B cell (primary cell): ENCODE results near the gene SYNE4.

Source experiments
- EZH2 ChIP-seq: IDR thresholded peaks from 2 replicates; pipeline ENCODE4 v1.6.1; 2012; ENCODE audit warnings: borderline replicate concordance, low read depth, mild to moderate bottlenecking, moderate library complexity, low read length; ENCODE audit not compliant: insufficient read depth, poor library complexity, severe bottlenecking
- TF ChIP-seq, protein P1 (sequence below): fragments of 200-600 bp; IDR thresholded peaks from one replicate; pipeline ENCODE4 v1.8.0; 2022; ENCODE audit warnings: antibody characterized with exemption, mild to moderate bottlenecking

GRCh38 chr19:35995048-35995993, 13.3 kb downstream of the SYNE4 start, which contains the start of gene SDHAF1:
- TF ChIP-seq, protein P1, sequence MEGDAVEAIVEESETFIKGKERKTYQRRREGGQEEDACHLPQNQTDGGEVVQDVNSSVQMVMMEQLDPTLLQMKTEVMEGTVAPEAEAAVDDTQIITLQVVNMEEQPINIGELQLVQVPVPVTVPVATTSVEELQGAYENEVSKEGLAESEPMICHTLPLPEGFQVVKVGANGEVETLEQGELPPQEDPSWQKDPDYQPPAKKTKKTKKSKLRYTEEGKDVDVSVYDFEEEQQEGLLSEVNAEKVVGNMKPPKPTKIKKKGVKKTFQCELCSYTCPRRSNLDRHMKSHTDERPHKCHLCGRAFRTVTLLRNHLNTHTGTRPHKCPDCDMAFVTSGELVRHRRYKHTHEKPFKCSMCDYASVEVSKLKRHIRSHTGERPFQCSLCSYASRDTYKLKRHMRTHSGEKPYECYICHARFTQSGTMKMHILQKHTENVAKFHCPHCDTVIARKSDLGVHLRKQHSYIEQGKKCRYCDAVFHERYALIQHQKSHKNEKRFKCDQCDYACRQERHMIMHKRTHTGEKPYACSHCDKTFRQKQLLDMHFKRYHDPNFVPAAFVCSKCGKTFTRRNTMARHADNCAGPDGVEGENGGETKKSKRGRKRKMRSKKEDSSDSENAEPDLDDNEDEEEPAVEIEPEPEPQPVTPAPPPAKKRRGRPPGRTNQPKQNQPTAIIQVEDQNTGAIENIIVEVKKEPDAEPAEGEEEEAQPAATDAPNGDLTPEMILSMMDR: no peak
- no peak for TF ChIP-seq EZH2
